HEK293T (cell line): ENCODE data around the gene PLCB4.

Experiments
- BHLHE40 ChIP-seq: fragments of 450-650 bp; IDR thresholded peaks from 2 replicates; pipeline ENCODE4 v1.6.1; 2016; ENCODE audit warnings: mild to moderate bottlenecking, moderate library complexity, borderline replicate concordance
- CTBP1 ChIP-seq: fragments of 450-650 bp; IDR thresholded peaks from 2 replicates; pipeline ENCODE4 v1.6.1; 2016; ENCODE audit warnings: borderline replicate concordance
- ELF4 ChIP-seq: fragments of 450-650 bp; IDR thresholded peaks from 2 replicates; pipeline ENCODE4 v1.6.1; 2017; ENCODE audit warnings: antibody characterized with exemption
- FOXA1 ChIP-seq: fragments of 450-650 bp; IDR thresholded peaks from 2 replicates; pipeline ENCODE4 v1.6.1; 2016; ENCODE audit warnings: mild to moderate bottlenecking
- FOXM1 ChIP-seq: fragments of 450-650 bp; IDR thresholded peaks from 2 replicates; pipeline ENCODE4 v1.6.1; 2017; ENCODE audit warnings: mild to moderate bottlenecking, borderline replicate concordance
- HDGF ChIP-seq: fragments of 450-650 bp; IDR thresholded peaks from 2 replicates; pipeline ENCODE4 v1.6.1; 2017; ENCODE audit warnings: antibody characterized with exemption, borderline replicate concordance
- L3MBTL2 ChIP-seq: fragments of 450-650 bp; conservative IDR thresholded peaks from 2 replicates; pipeline ENCODE4 v1.6.1; 2016; ENCODE audit warnings: mild to moderate bottlenecking
- LEF1 ChIP-seq: fragments of 450-650 bp; IDR thresholded peaks from 2 replicates; pipeline ENCODE4 v1.6.1; 2017; ENCODE audit warnings: mild to moderate bottlenecking, borderline replicate concordance
- PKNOX1 ChIP-seq: fragments of 450-650 bp; IDR thresholded peaks from 2 replicates; pipeline ENCODE4 v1.6.1; 2016
- SP1 ChIP-seq: fragments of 450-650 bp; IDR thresholded peaks from 2 replicates; pipeline ENCODE4 v1.6.1; 2017
- SUZ12 ChIP-seq: fragments of 450-650 bp; IDR thresholded peaks from 2 replicates; pipeline ENCODE4 v1.6.1; 2016; ENCODE audit warnings: mild to moderate bottlenecking
- TARDBP ChIP-seq: fragments of 450-650 bp; IDR thresholded peaks from 2 replicates; pipeline ENCODE4 v1.6.1; 2016

- TF ChIP-seq LEF1: no peak
- no peak for TF ChIP-seq PKNOX1
- no peak for TF ChIP-seq ELF4
- TF ChIP-seq SP1: no peak
- no peak for TF ChIP-seq HDGF
- TF ChIP-seq FOXA1: no peak
- TF ChIP-seq TARDBP: no peak
- no peak for TF ChIP-seq FOXM1
- TF ChIP-seq CTBP1: no peak
- no peak for TF ChIP-seq SUZ12
- no peak for TF ChIP-seq L3MBTL2
- TF ChIP-seq BHLHE40: no peak
Measured at GRCh38 chr20:9369557-9369956, 300.7 kb downstream of the PLCB4 start.
